ENCODE results near the gene CLCN3. TPM values are rescaled to one million over a fixed set of nuclear protein-coding genes. Genes with fewer than 3 reads are reported as not detected.
A peak's percentile ranks its signal among the peaks of the same experiment; 100 is the strongest.
"Not testable (repeated sequence)": the region's sequence is repeated elsewhere in the genome, so short reads cannot be mapped to it uniquely, and the experiment has no call there.

Gene CLCN3
- total RNA-seq, result 10 to 100 TPM; 67.2 to 96.4 TPM

DNA sequence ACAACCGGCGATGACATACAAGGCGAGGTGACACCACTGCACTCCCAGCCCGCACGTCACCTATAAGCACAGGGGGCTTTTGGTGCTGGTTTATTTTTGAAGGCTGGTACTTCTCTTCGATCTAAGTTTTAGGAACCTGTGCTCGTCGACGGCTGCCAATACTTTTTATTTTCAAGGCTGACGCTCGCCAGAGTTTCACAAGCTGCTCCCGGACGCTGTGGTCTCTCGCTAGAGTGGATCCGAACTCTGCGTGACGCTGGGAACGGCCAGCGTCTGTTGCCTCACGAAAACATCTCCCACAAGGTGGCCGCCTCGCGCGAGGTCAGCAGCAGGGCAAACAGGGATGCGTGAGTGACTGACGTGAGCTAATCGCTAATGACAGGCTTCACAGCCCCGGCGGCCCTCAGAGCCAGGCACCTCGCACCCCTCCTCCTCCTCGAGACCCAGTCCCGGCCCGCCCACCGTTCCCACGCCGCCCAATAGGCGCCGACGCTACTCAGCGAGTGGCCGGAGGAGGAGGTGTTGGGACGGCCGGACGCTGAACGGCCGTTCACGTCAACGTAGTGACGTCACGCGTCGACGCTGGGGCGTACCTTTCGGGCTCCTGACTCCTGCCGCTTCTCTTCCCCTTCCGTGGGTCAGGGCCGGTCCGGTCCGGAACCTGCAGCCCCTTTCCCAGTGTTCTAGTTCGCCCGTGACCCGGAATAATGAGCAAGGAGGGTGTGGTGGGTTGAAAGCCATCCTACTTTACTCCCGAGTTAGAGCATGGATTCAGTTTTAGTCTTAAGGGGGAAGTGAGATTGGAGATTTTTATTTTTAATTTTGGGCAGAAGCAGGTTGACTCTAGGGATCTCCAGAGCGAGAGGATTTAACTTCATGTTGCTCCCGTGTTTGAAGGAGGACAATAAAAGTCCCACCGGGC, at the start of gene CLCN3:
TSS of gene CLCN3 (plus strand) at position 621 of the 922 bp plus-strand sequence. CDS start 15,351 bp downstream, outside the sequence.
- no peaks in the 10 kb centered on the region for H3K9me3 ChIP-seq
- WGBS, result under 1% methylated on average over 67 of the region's 67 CpGs
- intact Hi-C loops (cut with DNase I), result loop anchor here (1.0 to 10.0 kb wide), 3 partner anchors 8 to 405 kb away; partner anchors contain the start of genes MFAP3L and NEK1
- TF ChIP-seq, protein P1, sequence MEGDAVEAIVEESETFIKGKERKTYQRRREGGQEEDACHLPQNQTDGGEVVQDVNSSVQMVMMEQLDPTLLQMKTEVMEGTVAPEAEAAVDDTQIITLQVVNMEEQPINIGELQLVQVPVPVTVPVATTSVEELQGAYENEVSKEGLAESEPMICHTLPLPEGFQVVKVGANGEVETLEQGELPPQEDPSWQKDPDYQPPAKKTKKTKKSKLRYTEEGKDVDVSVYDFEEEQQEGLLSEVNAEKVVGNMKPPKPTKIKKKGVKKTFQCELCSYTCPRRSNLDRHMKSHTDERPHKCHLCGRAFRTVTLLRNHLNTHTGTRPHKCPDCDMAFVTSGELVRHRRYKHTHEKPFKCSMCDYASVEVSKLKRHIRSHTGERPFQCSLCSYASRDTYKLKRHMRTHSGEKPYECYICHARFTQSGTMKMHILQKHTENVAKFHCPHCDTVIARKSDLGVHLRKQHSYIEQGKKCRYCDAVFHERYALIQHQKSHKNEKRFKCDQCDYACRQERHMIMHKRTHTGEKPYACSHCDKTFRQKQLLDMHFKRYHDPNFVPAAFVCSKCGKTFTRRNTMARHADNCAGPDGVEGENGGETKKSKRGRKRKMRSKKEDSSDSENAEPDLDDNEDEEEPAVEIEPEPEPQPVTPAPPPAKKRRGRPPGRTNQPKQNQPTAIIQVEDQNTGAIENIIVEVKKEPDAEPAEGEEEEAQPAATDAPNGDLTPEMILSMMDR (IDR thresholded peaks at IDR 0.05), result peak in 3 of 4 experiments; percentile 5 to 77 (median 49)
- TF ChIP-seq POLR2A (IDR thresholded peaks at IDR 0.05) (peak; percentile 97), POLR2AphosphoS5 (IDR thresholded peaks at IDR 0.05) (peak; percentile 99)
- H3K27ac ChIP-seq, result peak within 1 kb of the TSS; percentile 98 to 99
- peaks cover 2% of the 10 kb centered on the region for H3K4me1 ChIP-seq (replicated peaks)
- DNase-seq (ENCODE audit: low spot score), result peak; percentile 97
- H3K4me3 ChIP-seq, result peak within 1 kb of the TSS; percentile 64 to 69
- H3K27me3 ChIP-seq (replicated peaks; ENCODE audit: insufficient read depth), result no peaks in the 10 kb centered on the region
- H3K36me3 ChIP-seq, result no peaks in the 10 kb centered on the region

DNA sequence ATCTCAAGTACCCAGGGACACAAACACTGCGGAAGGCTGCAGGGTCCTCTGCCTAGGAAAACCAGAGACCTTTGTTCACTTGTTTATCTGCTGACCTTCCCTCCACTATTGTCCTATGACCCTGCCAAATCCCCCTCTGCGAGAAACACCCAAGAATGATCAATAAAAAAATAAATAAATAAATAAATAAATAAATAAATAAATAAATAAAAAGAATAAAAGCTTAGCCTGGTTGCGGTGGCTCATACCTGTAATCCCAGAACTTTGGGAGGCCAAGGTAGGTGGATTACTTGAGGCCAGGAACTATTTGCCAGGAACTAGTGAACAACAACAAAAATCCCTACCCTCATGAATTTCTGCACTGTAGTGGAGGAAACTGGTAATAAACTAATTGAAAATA, 49.4 kb upstream of the CLCN3 start:
- H3K36me3 ChIP-seq; H3K27ac ChIP-seq; H3K4me1 ChIP-seq (replicated peaks); H3K4me3 ChIP-seq; H3K9me3 ChIP-seq; H3K27me3 ChIP-seq (replicated peaks; ENCODE audit: insufficient read depth); DNase-seq (ENCODE audit: low spot score); intact Hi-C loops (cut with DNase I): not testable (repeated sequence)
- 100% methylated on average over 2 of the region's 3 CpGs for WGBS

DNA sequence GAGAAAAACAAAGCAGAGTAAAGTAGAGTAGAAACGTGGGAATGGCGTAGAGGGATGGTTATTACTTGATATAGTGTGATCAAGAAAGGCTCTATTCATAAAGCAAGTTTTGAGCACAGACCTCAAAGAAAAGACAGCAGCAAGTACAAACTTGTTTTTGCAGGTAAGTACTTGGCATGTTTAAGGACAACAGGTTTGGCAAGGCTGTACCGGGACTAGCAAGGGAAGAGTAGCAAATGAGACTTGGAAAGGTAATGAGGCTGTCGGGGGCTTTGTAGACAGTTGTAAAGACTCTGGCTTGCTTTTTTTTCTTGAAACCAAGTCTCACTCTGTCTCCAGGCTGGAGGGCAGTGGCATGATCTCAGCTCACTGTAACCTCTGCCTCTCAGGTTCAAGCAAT, 48.9 kb upstream of the CLCN3 start:
- DNase-seq (ENCODE audit: low spot score), result no peak
- Histone ChIP-seq H3K27ac (no peak overlapping the region), H3K9me3 (no peaks in the 10 kb centered on the region), H3K27me3 (replicated peaks; ENCODE audit: insufficient read depth) (no peaks in the 10 kb centered on the region), H3K4me1 (replicated peaks) (no peaks in the 10 kb centered on the region), H3K4me3 (no peak overlapping the region), H3K36me3 (no peaks in the 10 kb centered on the region)
- intact Hi-C loops (cut with DNase I), result no loop called here
- 64% methylated on average over 4 of the region's 4 CpGs for WGBS
- TF ChIP-seq POLR2AphosphoS5 (IDR thresholded peaks at IDR 0.05), result no peak

DNA sequence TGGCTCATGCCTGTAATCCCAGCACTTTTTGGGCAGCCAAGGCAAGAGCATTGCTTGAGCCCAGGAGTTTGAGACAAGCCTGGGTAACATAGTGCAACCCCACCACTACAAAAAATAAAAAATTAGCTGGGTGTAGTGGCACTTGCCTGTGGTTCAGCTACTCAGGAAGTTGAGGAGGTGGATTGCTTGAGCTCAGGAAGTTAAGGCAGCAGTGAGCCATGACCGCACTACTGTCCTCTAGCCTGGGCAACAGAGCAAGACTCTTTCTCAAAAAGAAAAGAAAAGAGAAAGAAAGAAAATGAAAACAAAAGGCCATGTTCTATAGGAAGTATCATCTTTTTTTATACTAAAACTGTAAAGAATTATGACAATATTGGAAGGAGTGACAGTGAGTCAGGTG, 46.5 kb upstream of the CLCN3 start:
- TF ChIP-seq, protein P1 (IDR thresholded peaks at IDR 0.05), result no peak
- no peak for TF ChIP-seq POLR2AphosphoS5 (IDR thresholded peaks at IDR 0.05)
- WGBS, result 97% methylated on average over 1 of the region's 1 CpG
- DNase-seq (ENCODE audit: low spot score), result no peak
- no peaks in the 10 kb centered on the region for H3K27me3 ChIP-seq (replicated peaks; ENCODE audit: insufficient read depth)
- H3K4me3 ChIP-seq, result no peak overlapping the region
- intact Hi-C loops (cut with DNase I), result no loop called here
- no peaks in the 10 kb centered on the region for H3K36me3 ChIP-seq
- no peaks in the 10 kb centered on the region for H3K9me3 ChIP-seq
- H3K27ac ChIP-seq, result no peak overlapping the region
- no peaks in the 10 kb centered on the region for H3K4me1 ChIP-seq (replicated peaks)

DNA sequence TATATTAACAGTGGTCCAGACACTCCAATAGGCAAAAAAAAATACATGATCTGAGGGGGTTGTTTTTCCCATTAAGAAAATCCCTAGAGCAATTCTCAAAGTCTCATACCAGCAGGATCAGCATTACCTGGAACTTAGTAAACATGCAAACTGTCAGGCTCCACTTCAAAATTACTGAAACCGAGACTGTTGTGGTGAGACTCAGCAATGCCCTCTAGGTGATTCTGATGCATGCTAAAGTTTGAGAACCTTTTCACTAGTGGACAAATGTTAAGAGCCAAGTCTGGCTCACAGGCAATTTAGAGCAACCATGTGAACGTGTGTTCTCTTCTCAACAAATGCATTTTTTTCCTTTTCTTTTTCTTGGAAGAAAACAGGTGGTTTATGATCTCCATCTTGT, 38.2 kb upstream of the CLCN3 start:
- Histone ChIP-seq H3K36me3 (no peaks in the 10 kb centered on the region), H3K27ac (no peak overlapping the region), H3K4me1 (replicated peaks) (no peaks in the 10 kb centered on the region), H3K9me3 (no peaks in the 10 kb centered on the region), H3K4me3 (no peak overlapping the region), H3K27me3 (replicated peaks; ENCODE audit: insufficient read depth) (no peaks in the 10 kb centered on the region)
- WGBS, result 93% methylated on average over 2 of the region's 2 CpGs
- no peak for DNase-seq (ENCODE audit: low spot score)
- no peak for TF ChIP-seq POLR2A (IDR thresholded peaks at IDR 0.05)
- intact Hi-C loops (cut with DNase I), result no loop called here

DNA sequence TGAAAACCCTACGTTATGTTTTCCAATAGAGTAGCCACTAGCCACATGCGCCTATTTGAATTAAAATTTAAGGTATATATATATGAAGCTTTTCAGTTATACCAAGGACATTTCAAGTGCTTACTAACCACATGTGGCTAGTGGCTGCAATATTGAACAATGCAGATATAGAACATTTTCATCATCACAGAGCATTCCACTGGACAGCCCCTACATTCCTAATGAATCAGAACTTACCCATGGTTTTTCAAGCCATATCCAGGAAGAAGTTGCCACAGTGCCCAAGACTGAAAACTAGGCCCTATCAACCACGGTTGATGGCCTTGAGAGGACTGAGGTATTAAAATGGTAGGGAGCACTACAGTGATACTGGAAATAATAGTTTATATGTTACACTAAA, 37.7 kb upstream of the CLCN3 start:
- Histone ChIP-seq H3K27ac (no peak overlapping the region), H3K36me3 (no peaks in the 10 kb centered on the region)

More for the DNA sequence above, 37.7 kb upstream of the CLCN3 start:
- H3K4me3 ChIP-seq, result no peak overlapping the region
- no peaks in the 10 kb centered on the region for H3K27me3 ChIP-seq (replicated peaks; ENCODE audit: insufficient read depth)
- DNase-seq (ENCODE audit: low spot score), result no peak
- WGBS, result 95% methylated on average over 3 of the region's 3 CpGs
- H3K9me3 ChIP-seq, result no peaks in the 10 kb centered on the region
- TF ChIP-seq, protein P1 (IDR thresholded peaks at IDR 0.05), result no peak
- TF ChIP-seq POLR2AphosphoS5 (IDR thresholded peaks at IDR 0.05), result no peak
- TF ChIP-seq POLR2A (IDR thresholded peaks at IDR 0.05), result no peak
- H3K4me1 ChIP-seq (replicated peaks), result no peaks in the 10 kb centered on the region
- intact Hi-C loops (cut with DNase I), result no loop called here
